HAP-1 (cell line): ENCODE data around the gene APOBEC3G.

ENCODE experiments used
- DNase-seq, 2 experiments: peaks; one replicate each; pipeline ENCODE4 v3.0.0-alpha.2; 2016 to 2020; ENCODE audit warnings: low spot score in 2 of 2
- H3K27me3 ChIP-seq: fragments of 250-450 bp; sonication (Bioruptor Pico); 2 replicates; pipeline ENCODE4 v1.5.1; 2020; ENCODE audit warnings: low read depth, mild to moderate bottlenecking, moderate library complexity
- H3K36me3 ChIP-seq: fragments of 250-450 bp; sonication (Bioruptor Pico); replicated peaks from 2 replicates; pipeline ENCODE4 v1.5.1; 2020; ENCODE audit warnings: mild to moderate bottlenecking
- H3K4me1 ChIP-seq: fragments of 250-450 bp; sonication (Bioruptor Pico); 2 replicates; pipeline ENCODE4 v1.5.1; 2020; ENCODE audit warnings: mild to moderate bottlenecking
- H3K4me3 ChIP-seq: fragments of 250-450 bp; sonication (Bioruptor Pico); 2 replicates; pipeline ENCODE4 v1.5.1; 2020; ENCODE audit warnings: mild to moderate bottlenecking, moderate library complexity
- H3K9me3 ChIP-seq: fragments of 250-450 bp; sonication (Bioruptor Pico); 2 replicates; pipeline ENCODE4 v1.5.1; 2020; ENCODE audit warnings: mild to moderate bottlenecking, moderate library complexity
- in situ Hi-C: fragments of 300-500 bp; cut with MboI; formaldehyde crosslinking; loops from 3 replicates; pipeline ENCODE4 v1.14.3; 2020; ENCODE audit warnings: low sequenced_read_pairs, inconsistent platforms, mixed read lengths

Gene APOBEC3G

GRCh38 chr22:39091126-39092081, 14.3 kb downstream of the APOBEC3G start:
- Histone ChIP-seq H3K4me3 (no peak overlapping the region), H3K36me3 (no peaks in the 10 kb centered on the region), H3K9me3 (no peaks in the 10 kb centered on the region), H3K4me1 (peaks cover 2% of the 10 kb centered on the region; the same call in 1 of the 2 replicates), H3K27me3 (no peaks in the 10 kb centered on the region)
- in situ Hi-C loops, result no loop called here
- DNase-seq, result no peak

GRCh38 chr22:39092111-39092862, 15.2 kb downstream of the APOBEC3G start:
- no peak for DNase-seq
- in situ Hi-C loops, result no loop called here
- Histone ChIP-seq H3K4me3 (no peak overlapping the region), H3K36me3 (no peaks in the 10 kb centered on the region), H3K4me1 (peaks cover 4% of the 10 kb centered on the region), H3K9me3 (no peaks in the 10 kb centered on the region), H3K27me3 (no peaks in the 10 kb centered on the region)

- Histone ChIP-seq H3K4me3 (no peak overlapping the region), H3K4me1 (peaks cover 4% of the 10 kb centered on the region), H3K36me3 (no peaks in the 10 kb centered on the region), H3K27me3 (no peaks in the 10 kb centered on the region), H3K9me3 (no peaks in the 10 kb centered on the region)
- in situ Hi-C loops, result no loop called here
- no peak for DNase-seq
Measured at GRCh38 chr22:39094717-39095389, 17.8 kb downstream of the APOBEC3G start.

GRCh38 chr22:39095971-39096370, 18.9 kb downstream of the APOBEC3G start:
- no peak for DNase-seq
- Histone ChIP-seq H3K27me3 (no peaks in the 10 kb centered on the region), H3K4me1 (peaks cover 4% of the 10 kb centered on the region), H3K9me3 (no peaks in the 10 kb centered on the region), H3K36me3 (no peaks in the 10 kb centered on the region), H3K4me3 (no peak overlapping the region)
- in situ Hi-C loops, result no loop called here

- in situ Hi-C loops, result no loop called here
- H3K9me3 ChIP-seq, result no peaks in the 10 kb centered on the region
- peaks cover 4% of the 10 kb centered on the region for H3K4me1 ChIP-seq
- no peak within 1 kb of the TSS for H3K4me3 ChIP-seq
- peak; percentile 54 to 75 for DNase-seq
- H3K27me3 ChIP-seq, result no peaks in the 10 kb centered on the region
- H3K36me3 ChIP-seq, result no peaks in the 10 kb centered on the region
Measured at GRCh38 chr22:39097098-39098020, 20.3 kb downstream of the APOBEC3G start, which contains the start of gene APOBEC3H. TSS of gene APOBEC3H (plus strand) at chr22:39097244. CDS start at chr22:39100279, 3,035 bp downstream.

- Histone ChIP-seq H3K9me3 (no peaks in the 10 kb centered on the region), H3K4me1 (peaks cover 4% of the 10 kb centered on the region), H3K27me3 (no peaks in the 10 kb centered on the region), H3K36me3 (no peaks in the 10 kb centered on the region), H3K4me3 (no peak overlapping the region)
- no peak for DNase-seq
- in situ Hi-C loops, result no loop called here
Measured at GRCh38 chr22:39098026-39098425, 21.0 kb downstream of the APOBEC3G start.

GRCh38 chr22:39098576-39098975, 21.5 kb downstream of the APOBEC3G start:
- Histone ChIP-seq H3K27me3 (no peaks in the 10 kb centered on the region), H3K9me3 (no peaks in the 10 kb centered on the region), H3K36me3 (no peaks in the 10 kb centered on the region), H3K4me1 (peaks cover 4% of the 10 kb centered on the region), H3K4me3 (no peak overlapping the region)
- no peak for DNase-seq
- in situ Hi-C loops, result no loop called here

- in situ Hi-C loops, result no loop called here
- Histone ChIP-seq H3K4me3 (no peak overlapping the region), H3K27me3 (no peaks in the 10 kb centered on the region), H3K4me1 (peaks cover 4% of the 10 kb centered on the region), H3K36me3 (no peaks in the 10 kb centered on the region), H3K9me3 (no peaks in the 10 kb centered on the region)
- DNase-seq, result no peak
Measured at GRCh38 chr22:39101226-39101625, 24.2 kb downstream of the APOBEC3G start.

GRCh38 chr22:39103431-39103830, 26.4 kb downstream of the APOBEC3G start:
- DNase-seq, result no peak
- no peaks in the 10 kb centered on the region for H3K36me3 ChIP-seq
- H3K4me1 ChIP-seq, result no peaks in the 10 kb centered on the region
- H3K9me3 ChIP-seq, result no peaks in the 10 kb centered on the region
- in situ Hi-C loops, result no loop called here
- no peak overlapping the region for H3K4me3 ChIP-seq
- H3K27me3 ChIP-seq, result no peaks in the 10 kb centered on the region

GRCh38 chr22:39106326-39106725, 29.3 kb downstream of the APOBEC3G start:
- H3K9me3 ChIP-seq, result no peaks in the 10 kb centered on the region
- DNase-seq, result no peak
- H3K4me1 ChIP-seq, result 0 out of 2 replicates have a peak, but pooled peaks cover 2% of the 10 kb centered on the region
- no peaks in the 10 kb centered on the region for H3K36me3 ChIP-seq
- no peaks in the 10 kb centered on the region for H3K27me3 ChIP-seq
- H3K4me3 ChIP-seq, result no peak overlapping the region
- in situ Hi-C loops, result no loop called here

- Histone ChIP-seq H3K9me3 (no peaks in the 10 kb centered on the region; the same call in 1 of the 2 replicates), H3K27me3 (no peaks in the 10 kb centered on the region), H3K4me3 (no peak overlapping the region), H3K36me3 (no peaks in the 10 kb centered on the region), H3K4me1 (0 out of 2 replicates have a peak, but pooled peaks cover 2% of the 10 kb centered on the region)
- DNase-seq, result no peak
- in situ Hi-C loops, result no loop called here
Measured at GRCh38 chr22:39108487-39108886, 31.4 kb downstream of the APOBEC3G start.

- no peaks in the 10 kb centered on the region; the same call in 1 of the 2 replicates for H3K9me3 ChIP-seq
- H3K4me1 ChIP-seq, result peaks cover 5% of the 10 kb centered on the region
- no peaks in the 10 kb centered on the region for H3K36me3 ChIP-seq
- H3K27me3 ChIP-seq, result no peaks in the 10 kb centered on the region
- H3K4me3 ChIP-seq, result no peak overlapping the region
- no peak for DNase-seq
- in situ Hi-C loops, result no loop called here
Measured at GRCh38 chr22:39109361-39109760, 32.3 kb downstream of the APOBEC3G start.
